Activated CD4-positive, alpha-beta T cell treated with anti-CD3 and anti-CD28 coated beads for 48 hours (primary cell): ENCODE results near the gene TMEM38A.
"Not testable (repeated sequence)": the region's sequence is repeated elsewhere in the genome, so short reads cannot be mapped to it uniquely, and the experiment has no call there.

Experiments
- DNase-seq: peaks from one replicate; pipeline ENCODE4 v3.0.0-alpha.2; 2020

TMEM38A gene

DNA sequence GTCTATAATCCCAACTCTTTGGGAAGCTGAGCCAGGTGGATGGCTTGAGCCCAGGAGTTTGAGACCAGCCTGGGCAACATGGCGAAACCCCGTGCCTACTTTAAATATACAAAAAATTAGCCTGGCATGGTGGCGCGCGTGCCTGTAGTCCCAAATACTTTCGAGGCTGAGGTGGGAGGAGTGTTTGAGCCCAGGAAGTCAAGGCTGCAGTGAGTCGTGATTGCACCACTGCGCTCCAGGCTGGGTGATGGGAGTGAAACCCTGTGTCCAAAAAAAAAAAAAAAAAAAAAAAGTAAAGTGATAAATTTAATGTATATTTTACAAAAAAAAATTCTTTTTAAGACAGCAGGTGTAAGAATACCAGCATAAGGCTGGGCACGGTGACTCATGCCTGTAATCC lies 17.6 kb downstream of the TMEM38A start:
- DNase-seq: no peak

DNA sequence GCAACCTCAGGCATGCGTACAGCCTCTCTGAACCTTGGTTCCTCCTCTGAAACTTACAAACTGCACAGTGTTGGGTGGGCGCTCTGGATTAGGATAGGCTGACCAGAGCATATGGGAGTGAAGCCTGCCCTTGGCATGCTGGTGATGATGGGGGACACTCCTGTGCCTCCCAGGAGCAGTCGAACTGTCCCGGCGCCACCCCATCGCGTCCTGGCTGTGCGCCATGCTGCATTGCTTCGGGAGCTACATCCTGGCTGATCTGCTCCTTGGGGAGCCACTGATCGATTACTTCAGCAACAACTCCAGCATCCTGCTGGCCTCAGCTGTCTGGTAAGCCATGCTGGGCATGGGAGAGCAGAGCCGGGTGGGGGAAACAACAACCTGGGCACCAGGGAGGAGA lies 18.9 kb downstream of the TMEM38A start:
- DNase-seq: no peak

DNA sequence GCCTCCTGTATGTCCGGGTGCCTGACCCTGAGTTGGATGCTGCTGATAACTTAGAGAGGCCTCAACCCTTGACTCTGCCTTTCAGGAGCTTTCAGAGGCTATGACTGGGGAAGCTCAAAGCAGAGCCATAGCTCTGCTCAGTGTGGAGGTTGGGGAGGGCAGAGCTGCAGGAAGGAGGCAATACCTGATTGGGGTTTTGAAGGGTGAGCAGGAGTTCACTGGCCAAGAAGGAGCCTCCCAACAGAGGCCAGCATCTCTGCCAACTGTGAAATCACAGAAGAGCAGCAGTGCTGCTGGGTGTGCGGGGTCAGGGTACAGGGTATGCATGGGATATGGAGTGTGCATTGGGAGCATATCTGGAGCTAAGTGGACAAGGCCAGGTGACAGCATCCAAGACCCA lies 21.6 kb downstream of the TMEM38A start:
- no peak for DNase-seq

DNA sequence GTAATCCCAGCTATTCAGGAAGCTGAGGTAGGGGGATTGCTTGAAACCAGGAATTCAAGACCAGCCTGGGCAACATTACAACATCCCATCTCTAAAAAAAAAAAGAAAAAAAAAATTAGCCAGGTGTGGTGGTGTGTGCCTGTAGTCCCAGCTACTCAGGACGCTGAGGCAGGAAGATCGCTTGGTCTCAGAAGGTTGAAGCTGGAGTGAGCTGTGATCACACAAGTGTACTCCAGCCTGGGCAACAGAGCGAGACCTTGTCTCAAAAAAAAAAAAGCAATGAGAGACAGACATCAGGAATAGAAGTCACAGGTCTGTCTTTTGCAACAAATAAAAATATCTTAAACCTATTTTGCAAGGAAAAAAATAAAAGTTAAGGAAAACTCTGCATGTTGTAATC lies 23.3 kb downstream of the TMEM38A start:
- no peak for DNase-seq

DNA sequence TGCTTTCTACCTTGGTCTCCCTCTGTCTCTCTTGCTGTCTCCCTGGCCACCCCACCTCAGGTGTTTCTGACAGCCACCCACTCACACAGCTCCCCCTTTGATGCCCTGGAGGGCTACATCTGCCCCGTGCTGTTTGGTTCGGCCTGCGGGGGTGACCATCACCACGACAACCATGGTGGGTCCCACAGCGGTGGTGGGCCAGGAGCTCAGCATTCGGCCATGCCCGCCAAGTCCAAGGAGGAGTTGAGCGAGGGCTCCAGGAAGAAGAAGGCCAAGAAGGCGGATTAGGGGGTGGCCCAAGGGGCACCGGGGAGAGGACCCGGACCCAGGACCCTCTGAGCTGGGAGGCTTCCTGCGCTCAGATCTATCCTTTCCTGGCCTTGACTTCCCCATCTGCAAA lies 27.1 kb downstream of the TMEM38A start:
- no peak for DNase-seq

DNA sequence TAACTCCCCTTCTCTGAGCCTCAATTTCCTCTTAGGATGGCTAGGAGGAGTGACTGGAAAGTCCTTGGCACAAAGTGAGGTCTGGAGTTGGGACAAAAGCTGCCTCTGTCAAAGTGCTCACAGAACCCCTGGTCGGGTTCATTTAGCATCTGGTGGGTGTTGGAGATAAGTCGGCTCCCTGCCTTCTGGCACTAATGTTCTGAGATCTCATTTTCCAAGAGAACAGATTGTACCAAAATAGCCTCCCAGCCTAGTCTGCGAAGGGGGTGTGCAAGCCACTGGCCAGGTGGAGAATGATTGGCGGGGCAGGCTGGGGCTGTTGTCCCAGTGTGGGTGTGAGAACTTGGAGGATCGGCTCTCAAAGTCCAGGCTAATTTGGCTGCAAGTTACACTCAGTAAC lies 38.0 kb downstream of the TMEM38A start:
- no peak for DNase-seq

DNA sequence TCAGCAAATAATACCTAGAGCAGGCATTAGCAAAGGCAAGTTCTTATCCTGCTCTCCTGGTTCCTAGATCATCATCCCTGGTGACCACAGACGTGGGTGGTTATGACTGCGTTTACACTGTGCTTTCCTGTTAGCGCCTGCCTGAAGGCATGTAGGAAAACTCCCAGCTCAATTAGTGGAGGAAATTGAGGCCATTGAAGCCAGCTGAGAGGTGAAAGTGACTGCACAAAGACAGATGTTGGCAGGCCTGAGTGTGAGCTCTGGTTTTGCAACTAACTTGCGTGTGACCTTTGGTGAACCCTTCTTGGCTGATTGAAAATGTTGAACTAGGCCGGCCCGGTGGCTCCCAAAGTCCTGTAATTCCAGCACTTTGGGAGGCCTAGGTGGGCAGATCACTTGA lies 41.2 kb downstream of the TMEM38A start:
- no peak for DNase-seq

DNA sequence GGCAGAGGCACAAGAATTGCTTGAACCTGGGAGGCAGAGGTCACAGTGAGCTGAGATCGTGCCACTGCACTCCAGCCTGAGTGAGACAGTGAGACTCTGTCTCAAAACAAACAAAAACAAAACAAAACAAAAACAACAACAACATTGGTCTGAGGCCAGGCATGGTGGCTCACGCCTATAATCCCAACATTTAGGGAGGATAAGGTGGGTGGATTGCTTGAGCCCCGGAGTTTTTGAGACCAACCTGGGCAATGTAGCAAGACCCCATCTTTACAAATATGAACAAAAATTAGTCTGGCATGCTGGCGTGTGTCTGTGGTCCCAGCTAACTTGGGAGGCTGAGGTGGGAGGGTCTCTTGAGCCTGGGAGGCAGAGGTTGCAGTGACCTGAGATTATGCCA lies 42.7 kb downstream of the TMEM38A start:
- DNase-seq: no peak

DNA sequence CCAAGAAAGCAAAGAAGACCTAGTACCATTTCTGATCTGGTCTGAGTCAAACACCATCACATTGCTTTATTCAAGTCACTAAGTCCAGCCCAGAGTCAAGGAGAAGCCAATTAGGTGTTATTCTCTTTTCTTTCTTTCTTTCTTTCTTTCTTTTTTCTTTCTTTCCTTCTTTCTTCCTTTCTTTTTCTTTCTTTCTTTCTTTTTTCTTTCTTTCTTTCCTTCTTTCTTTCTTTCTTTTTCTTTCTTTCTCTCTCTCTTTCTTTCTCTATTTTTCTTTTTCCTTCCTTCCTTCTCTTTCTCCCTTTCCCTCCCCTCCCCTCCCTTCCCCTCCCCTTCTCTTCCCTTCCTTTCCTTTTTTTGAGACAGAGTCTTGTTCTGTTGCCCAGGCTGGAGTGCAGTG lies 49.9 kb downstream of the TMEM38A start:
- not testable (repeated sequence) for DNase-seq

DNA sequence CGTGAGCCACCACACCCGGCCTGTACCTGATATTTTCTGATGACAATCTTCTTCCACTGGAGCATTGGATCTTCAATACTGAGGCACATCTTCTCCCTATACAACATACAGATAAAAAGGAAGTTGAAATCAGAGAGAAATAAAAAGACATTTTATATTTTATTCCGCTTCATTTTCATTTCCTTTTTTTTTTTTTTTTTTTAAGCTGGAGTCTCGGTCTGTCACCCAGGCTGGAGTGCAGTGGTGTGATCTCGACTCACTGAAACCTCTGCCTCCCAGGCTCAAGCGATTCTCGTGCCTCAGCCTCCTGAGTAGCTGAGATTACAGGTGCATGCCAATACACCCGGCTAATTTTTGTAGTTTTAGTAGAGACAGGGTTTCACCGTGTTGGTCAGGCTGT lies 51.4 kb downstream of the TMEM38A start:
- not testable (repeated sequence) for DNase-seq

DNA sequence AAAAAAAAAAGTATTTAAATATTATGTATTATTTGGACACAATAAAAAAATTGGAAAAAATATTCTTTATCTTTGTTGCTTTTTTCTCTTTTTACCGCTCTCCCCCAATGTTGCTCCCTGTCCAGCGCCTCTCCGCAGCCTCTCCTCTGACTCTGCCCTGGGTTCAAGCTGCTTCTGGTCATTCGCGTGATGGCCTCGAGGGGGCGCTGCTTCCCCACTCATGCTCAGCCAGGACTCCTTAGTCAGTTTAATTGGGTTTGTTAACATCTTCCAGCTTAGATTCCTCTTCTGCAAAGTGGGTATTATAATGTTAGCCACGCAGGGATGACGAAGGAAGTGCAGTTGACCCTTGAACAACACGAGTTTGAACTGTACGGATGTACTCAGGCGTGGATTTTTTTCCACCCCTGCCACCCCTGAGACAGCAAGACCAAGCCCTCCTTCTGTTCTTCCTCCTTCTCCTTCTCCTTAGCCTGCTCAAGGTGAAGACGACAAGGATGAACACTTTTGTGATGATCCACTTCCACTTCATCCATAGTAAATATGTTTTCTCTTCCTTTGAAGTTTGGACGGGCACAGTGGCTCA lies 53.9 kb downstream of the TMEM38A start:
- DNase-seq: peak; percentile 75

DNA sequence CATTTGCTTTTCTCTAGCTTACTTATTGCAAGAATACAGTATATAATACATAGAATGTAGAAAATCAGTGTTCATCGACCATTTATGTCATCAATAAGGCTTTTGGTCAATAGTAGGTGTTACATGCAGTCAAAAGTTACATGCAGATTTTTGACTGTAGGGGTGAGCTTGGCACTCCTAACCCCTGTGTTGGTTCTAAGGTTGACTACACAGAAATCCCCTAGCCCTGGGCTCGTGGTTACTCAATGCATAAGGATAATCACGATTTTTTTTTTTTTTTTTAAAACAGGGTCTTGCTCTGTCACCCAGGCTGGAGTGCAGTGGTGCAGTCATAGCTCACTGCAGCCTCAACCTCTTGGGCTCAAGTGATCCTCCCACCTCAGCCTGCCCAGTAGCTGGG lies 54.7 kb downstream of the TMEM38A start:
- no peak for DNase-seq

DNA sequence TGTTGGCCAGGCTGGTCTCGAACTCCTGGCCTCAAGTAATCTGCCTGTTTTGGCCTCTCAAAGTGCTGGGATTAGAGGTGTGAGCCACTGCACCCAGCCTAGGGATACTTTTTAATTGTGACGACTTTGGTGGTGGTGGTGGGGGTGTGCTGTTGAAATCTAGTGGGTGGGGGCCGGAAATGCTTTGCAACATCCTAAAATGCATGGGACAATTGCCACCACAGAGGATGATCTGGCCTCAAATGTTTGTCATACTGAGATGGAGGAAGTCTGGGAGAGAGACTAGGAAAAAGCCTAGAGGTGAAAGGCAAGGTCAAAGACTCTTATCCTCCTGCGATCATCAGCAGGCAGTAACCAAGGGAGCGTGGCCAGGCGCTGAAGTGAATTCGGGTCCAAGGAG lies 60.1 kb downstream of the TMEM38A start:
- no peak for DNase-seq

DNA sequence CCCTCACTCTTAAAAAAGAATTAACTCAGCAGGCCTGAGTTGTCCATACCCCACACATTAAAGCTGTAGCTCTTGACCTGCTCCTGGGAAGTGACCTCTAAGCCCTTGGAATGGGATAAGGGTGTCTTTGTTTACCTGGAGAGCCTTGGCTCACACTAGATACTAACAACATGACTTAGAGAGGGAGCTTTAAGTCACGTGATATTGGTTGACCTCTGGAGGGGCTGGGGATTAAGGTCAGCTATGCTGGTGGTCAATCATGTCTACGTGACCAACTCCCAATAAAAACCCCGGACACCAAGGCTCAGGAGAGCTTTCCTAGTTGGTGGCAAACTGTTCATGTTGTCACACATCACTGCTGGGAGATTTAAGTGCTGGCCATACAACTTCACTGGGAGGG lies 61.7 kb downstream of the TMEM38A start:
- no peak for DNase-seq

DNA sequence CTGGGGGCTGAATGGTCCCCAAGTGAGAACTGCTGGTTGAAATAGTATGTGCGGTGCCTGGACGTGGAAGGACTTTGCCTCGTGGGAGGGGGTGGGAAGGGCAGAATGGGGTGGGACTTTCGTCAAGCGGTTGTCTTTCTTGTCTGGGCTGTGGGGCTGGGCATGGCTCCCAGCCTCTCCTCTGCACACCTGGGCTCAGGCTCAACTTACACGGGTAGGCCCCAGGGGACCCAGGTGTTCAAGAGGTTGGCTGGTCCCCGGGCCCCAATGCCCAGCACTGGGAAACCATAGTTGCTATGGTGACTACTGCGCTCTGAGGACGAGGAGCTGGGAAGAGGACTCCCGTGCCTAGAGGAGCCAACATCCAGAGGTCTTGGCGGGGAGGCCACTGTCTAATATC lies 66.0 kb downstream of the TMEM38A start:
- DNase-seq: no peak

DNA sequence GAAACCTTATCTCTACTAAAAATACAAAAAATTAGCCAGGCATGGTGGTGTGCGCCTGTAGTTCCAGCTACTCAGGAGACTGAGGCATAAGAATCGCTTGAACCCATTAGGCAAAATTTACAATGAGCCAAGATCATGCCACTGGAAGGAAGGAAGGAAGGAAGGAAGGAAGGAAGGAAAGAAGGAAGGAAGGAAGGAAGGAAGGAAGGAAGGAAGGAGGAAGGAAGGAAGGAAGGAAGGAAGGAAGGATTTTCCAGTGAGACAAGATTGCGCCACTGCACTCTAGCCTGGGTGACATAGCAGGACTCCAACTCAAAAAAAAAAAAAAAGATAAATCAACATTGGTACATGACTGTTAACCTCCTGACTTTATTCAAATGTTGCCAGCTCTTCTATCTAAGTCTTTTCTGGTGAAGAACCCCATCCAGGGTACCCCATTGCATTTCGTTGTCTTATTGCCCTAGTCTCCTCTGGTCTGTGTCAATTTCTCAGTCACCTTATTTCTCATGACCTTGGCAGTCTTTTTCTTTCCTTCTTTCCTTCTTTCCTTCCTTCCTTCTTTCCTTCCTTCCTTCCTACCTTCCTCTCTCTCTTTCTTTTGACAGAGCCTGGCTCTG lies 74.8 kb downstream of the TMEM38A start:
- DNase-seq: not testable (repeated sequence)

DNA sequence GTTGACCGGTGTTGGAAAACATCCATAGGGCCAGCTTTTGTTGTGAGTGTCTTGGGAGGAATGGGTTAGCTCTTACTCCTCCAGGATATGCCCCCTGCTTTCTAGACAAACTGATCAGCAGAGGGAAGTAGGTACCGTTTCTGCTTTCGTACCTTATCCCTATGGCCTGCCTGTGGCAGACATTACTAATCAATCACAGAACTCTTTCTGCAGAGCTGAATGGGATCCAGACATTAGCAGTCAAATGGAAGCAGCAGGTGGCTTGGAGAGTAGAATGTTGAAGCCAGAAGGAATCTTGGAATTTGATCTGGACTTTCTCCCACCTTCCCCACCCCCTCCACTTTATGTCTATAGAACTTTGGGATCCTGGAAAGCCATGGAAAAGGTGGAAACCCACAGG lies 75.8 kb downstream of the TMEM38A start:
- DNase-seq: no peak

DNA sequence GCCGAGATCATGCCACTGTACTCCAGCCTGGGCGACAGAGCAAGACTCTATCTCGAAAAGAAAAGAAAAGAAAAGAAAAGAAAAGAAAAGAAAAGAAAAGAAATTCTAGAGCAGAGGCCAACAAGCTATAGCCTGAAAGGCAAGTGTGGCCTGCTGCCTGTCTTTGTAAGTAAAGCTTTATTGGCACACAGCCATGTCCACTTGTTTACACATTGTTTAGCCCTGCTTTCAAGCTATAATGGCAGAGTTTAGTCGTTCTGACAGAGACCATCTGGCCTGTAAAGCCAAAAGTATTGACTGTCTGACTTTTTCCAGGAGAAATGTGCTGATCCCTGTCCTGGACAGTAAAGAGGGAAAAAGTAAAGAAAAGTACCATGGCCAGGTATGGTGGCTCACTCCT lies 77.0 kb downstream of the TMEM38A start:
- DNase-seq: no peak

DNA sequence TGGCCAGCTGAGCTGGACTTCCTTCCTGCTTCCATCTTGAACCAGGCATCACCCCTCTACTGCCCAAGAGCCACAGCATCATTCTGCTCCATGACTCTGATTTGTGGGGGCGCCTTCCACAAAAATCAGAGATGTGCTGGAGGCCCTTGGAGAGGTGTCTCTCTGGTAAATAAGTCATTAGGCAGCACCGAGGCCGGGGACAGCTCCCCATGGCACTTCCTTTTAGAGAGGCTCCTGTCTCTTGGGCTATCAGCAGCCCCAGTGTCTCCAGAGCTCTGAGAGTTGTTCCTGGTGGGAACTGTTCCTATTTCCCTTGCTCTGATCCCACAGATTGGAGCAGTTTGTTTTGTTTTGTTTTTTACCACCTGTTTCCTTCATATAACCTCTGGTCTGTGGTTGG lies 78.6 kb downstream of the TMEM38A start:
- DNase-seq: no peak
